ENCODE results near the gene FZD8.
A peak's percentile ranks its signal among the peaks of the same experiment; 100 is the strongest.

FZD8 gene

GRCh38 chr10:35640951-35641675 lies 983 bp downstream of the FZD8 start (continued):
- TF ChIP-seq MYNN (tag by site-specific recombination; IDR thresholded peaks at IDR 0.05; ENCODE audit: borderline replicate concordance) = no peak
- no peak for TF ChIP-seq ZNF830 (tag by site-specific recombination; IDR thresholded peaks at IDR 0.05; ENCODE audit: low read depth)
- peak; percentile 87 for TF ChIP-seq ZIC2 (tag by site-specific recombination; IDR thresholded peaks at IDR 0.05)
- peak; percentile 83 for TF ChIP-seq KLF9 (tag by site-specific recombination; IDR thresholded peaks at IDR 0.05; ENCODE audit: low read depth)
- TF ChIP-seq ZNF596 (tag by site-specific recombination; IDR thresholded peaks at IDR 0.05) = no peak; the same call in 1 of the 2 replicates
- no peak for TF ChIP-seq HOXA7 (CRISPR knock-in tag; IDR thresholded peaks at IDR 0.05; ENCODE audit: borderline replicate concordance)
- TF ChIP-seq ZNF692 (tag by site-specific recombination; IDR thresholded peaks at IDR 0.05) = peak; percentile 43; the same call in 1 of the 2 replicates
- peak; percentile 75 for TF ChIP-seq ZNF600 (tag by site-specific recombination; IDR thresholded peaks at IDR 0.05)
- 0 out of 2 replicates have a peak, but pooled peaks have one; percentile 26 for TF ChIP-seq KLF17 (tag by site-specific recombination; IDR thresholded peaks at IDR 0.05)
- TF ChIP-seq KLF7 (tag by site-specific recombination; IDR thresholded peaks at IDR 0.05; ENCODE audit: borderline replicate concordance) = 0 out of 2 replicates have a peak, but pooled peaks have one; percentile 14
- TF ChIP-seq SCRT2 (tag by site-specific recombination; IDR thresholded peaks at IDR 0.05) = peak; percentile 92
- TF ChIP-seq PATZ1 (tag by site-specific recombination; IDR thresholded peaks at IDR 0.05) = peak; percentile 48
- peak; percentile 61 for TF ChIP-seq SP2 (tag by site-specific recombination; IDR thresholded peaks at IDR 0.05)
- peak; percentile 58; the same call in 1 of the 2 replicates for TF ChIP-seq ZNF501 (tag by site-specific recombination; IDR thresholded peaks at IDR 0.05)
- TF ChIP-seq ZSCAN16 (tag by site-specific recombination; IDR thresholded peaks at IDR 0.05) = no peak
- TF ChIP-seq KLF1 (tag by site-specific recombination; IDR thresholded peaks at IDR 0.05) = 0 out of 2 replicates have a peak, but pooled peaks have one; percentile 34
- peak; percentile 57 for TF ChIP-seq CTCF (tag by site-specific recombination; IDR thresholded peaks at IDR 0.05)
- TF ChIP-seq GLIS2 (tag by site-specific recombination; IDR thresholded peaks at IDR 0.05) = peak; percentile 75
- TF ChIP-seq KLF8 (tag by site-specific recombination; IDR thresholded peaks at IDR 0.05) = peak; percentile 49; the same call in 1 of the 2 replicates
- peak; percentile 77 for TF ChIP-seq HIC1 (tag by site-specific recombination; IDR thresholded peaks at IDR 0.05)
- TF ChIP-seq SCRT1 (tag by site-specific recombination; IDR thresholded peaks at IDR 0.05; ENCODE audit: borderline replicate concordance) = peak; percentile 21; the same call in 1 of the 2 replicates
- 0 out of 2 replicates have a peak, but pooled peaks have one; percentile 16 for TF ChIP-seq YY2 (tag by site-specific recombination; IDR thresholded peaks at IDR 0.05)
- TF ChIP-seq ZFP37 (tag by site-specific recombination; IDR thresholded peaks at IDR 0.05) = 0 out of 2 replicates have a peak, but pooled peaks have one; percentile 54
- no peak for TF ChIP-seq ZBTB10 (tag by site-specific recombination; IDR thresholded peaks at IDR 0.05)
- no peak for TF ChIP-seq ZNF354C (tag by site-specific recombination; IDR thresholded peaks at IDR 0.05; ENCODE audit: borderline replicate concordance, low read depth)
- peak; percentile 71; the same call in 1 of the 2 replicates for TF ChIP-seq ZNF2 (tag by site-specific recombination; IDR thresholded peaks at IDR 0.05)
- TF ChIP-seq ZEB2 (tag by site-specific recombination; IDR thresholded peaks at IDR 0.05) = peak; percentile 66
